ENCODE measurements around the gene ERCC6L2. TPM values are rescaled to one million over a fixed set of nuclear protein-coding genes. Genes with fewer than 3 reads are reported as not detected.

The ERCC6L2 gene
- total and polyA plus RNA-seq, 2 of the 8 experiments (the other 6 are each of a cell fraction or from before 2014, with no cell fraction given), result 9.8 to 50.0 TPM

DNA sequence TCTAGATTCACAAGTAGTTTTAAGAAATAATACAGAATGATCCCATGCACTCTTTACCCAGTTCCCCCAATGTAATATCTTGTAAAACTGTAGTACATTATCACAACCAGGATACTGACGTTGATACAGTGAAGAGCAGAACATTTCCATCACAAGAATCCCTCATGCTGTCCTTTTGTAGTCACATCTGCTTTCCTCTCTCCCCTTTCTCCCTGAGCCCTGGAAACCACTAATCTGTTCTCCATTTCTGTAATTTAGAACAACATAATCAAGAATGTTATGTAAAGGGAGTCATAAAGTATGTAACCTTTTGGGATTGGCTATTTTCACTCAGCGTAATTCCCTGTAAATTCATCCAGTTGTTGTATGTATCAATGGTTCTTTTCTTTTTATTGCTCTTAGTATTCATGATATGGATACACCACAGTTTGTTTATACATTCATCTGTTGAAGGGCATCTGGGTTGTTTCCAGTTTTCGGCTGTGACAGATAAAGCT is 61.1 kb downstream of the ERCC6L2 start (continued):
- TF ChIP-seq, protein P1, sequence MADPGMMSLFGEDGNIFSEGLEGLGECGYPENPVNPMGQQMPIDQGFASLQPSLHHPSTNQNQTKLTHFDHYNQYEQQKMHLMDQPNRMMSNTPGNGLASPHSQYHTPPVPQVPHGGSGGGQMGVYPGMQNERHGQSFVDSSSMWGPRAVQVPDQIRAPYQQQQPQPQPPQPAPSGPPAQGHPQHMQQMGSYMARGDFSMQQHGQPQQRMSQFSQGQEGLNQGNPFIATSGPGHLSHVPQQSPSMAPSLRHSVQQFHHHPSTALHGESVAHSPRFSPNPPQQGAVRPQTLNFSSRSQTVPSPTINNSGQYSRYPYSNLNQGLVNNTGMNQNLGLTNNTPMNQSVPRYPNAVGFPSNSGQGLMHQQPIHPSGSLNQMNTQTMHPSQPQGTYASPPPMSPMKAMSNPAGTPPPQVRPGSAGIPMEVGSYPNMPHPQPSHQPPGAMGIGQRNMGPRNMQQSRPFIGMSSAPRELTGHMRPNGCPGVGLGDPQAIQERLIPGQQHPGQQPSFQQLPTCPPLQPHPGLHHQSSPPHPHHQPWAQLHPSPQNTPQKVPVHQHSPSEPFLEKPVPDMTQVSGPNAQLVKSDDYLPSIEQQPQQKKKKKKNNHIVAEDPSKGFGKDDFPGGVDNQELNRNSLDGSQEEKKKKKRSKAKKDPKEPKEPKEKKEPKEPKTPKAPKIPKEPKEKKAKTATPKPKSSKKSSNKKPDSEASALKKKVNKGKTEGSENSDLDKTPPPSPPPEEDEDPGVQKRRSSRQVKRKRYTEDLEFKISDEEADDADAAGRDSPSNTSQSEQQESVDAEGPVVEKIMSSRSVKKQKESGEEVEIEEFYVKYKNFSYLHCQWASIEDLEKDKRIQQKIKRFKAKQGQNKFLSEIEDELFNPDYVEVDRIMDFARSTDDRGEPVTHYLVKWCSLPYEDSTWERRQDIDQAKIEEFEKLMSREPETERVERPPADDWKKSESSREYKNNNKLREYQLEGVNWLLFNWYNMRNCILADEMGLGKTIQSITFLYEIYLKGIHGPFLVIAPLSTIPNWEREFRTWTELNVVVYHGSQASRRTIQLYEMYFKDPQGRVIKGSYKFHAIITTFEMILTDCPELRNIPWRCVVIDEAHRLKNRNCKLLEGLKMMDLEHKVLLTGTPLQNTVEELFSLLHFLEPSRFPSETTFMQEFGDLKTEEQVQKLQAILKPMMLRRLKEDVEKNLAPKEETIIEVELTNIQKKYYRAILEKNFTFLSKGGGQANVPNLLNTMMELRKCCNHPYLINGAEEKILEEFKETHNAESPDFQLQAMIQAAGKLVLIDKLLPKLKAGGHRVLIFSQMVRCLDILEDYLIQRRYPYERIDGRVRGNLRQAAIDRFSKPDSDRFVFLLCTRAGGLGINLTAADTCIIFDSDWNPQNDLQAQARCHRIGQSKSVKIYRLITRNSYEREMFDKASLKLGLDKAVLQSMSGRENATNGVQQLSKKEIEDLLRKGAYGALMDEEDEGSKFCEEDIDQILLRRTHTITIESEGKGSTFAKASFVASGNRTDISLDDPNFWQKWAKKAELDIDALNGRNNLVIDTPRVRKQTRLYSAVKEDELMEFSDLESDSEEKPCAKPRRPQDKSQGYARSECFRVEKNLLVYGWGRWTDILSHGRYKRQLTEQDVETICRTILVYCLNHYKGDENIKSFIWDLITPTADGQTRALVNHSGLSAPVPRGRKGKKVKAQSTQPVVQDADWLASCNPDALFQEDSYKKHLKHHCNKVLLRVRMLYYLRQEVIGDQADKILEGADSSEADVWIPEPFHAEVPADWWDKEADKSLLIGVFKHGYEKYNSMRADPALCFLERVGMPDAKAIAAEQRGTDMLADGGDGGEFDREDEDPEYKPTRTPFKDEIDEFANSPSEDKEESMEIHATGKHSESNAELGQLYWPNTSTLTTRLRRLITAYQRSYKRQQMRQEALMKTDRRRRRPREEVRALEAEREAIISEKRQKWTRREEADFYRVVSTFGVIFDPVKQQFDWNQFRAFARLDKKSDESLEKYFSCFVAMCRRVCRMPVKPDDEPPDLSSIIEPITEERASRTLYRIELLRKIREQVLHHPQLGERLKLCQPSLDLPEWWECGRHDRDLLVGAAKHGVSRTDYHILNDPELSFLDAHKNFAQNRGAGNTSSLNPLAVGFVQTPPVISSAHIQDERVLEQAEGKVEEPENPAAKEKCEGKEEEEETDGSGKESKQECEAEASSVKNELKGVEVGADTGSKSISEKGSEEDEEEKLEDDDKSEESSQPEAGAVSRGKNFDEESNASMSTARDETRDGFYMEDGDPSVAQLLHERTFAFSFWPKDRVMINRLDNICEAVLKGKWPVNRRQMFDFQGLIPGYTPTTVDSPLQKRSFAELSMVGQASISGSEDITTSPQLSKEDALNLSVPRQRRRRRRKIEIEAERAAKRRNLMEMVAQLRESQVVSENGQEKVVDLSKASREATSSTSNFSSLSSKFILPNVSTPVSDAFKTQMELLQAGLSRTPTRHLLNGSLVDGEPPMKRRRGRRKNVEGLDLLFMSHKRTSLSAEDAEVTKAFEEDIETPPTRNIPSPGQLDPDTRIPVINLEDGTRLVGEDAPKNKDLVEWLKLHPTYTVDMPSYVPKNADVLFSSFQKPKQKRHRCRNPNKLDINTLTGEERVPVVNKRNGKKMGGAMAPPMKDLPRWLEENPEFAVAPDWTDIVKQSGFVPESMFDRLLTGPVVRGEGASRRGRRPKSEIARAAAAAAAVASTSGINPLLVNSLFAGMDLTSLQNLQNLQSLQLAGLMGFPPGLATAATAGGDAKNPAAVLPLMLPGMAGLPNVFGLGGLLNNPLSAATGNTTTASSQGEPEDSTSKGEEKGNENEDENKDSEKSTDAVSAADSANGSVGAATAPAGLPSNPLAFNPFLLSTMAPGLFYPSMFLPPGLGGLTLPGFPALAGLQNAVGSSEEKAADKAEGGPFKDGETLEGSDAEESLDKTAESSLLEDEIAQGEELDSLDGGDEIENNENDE (IDR thresholded peaks at IDR 0.05; ENCODE audit: insufficient replicate concordance, low read length), result no peak
- no peak for TF ChIP-seq JUND (IDR thresholded peaks at IDR 0.05; ENCODE audit: low read length)
